ENCODE results near the gene ABCA5. TPM values are rescaled to one million over a fixed set of nuclear protein-coding genes. Genes with fewer than 3 reads are reported as not detected.
"Not testable (repeated sequence)": the region's sequence is repeated elsewhere in the genome, so short reads cannot be mapped to it uniquely, and the experiment has no call there.

ABCA5 gene
- total and polyA plus RNA-seq, 9 donors = 8.3 to 34.1 (median 23.7) TPM

DNA sequence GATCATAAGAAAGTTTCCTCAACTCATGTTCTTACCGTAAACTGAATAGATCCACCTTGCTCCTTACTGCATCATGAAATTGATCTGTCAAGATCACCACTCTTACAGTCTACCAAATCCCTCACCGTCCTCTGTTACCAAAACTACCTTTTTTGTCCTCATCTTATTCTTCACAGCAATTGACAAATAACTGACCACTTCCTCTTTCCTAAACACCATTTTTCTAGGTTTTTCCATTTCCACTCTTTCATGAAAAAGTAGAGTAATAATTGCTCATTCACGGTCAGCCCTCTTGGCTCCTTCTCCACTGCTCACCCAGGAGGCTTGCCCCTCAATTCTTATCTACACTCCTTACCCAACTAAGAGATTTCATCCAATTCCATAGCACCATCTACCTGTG, 44.9 kb downstream of the ABCA5 start:
- intact Hi-C loops (cut with DNase I) = no loop called here
- Histone ChIP-seq H3K9me3 (no peaks in the 10 kb centered on the region), H3K27ac (no peak overlapping the region), H3K36me3 (no peaks in the 10 kb centered on the region), H3K4me3 (no peak overlapping the region), H3K27me3 (no peaks in the 10 kb centered on the region), H3K4me1 (ENCODE audit: insufficient read depth) (no peaks in the 10 kb centered on the region)
- TF ChIP-seq POLR2A (IDR thresholded peaks at IDR 0.05) (no peak), EP300 (IDR thresholded peaks at IDR 0.05) (no peak)
- DNase-seq = no peak
- 95 to 97% (median 97%) methylated on average over 3 of the region's 3 CpGs for WGBS, 3 donors

DNA sequence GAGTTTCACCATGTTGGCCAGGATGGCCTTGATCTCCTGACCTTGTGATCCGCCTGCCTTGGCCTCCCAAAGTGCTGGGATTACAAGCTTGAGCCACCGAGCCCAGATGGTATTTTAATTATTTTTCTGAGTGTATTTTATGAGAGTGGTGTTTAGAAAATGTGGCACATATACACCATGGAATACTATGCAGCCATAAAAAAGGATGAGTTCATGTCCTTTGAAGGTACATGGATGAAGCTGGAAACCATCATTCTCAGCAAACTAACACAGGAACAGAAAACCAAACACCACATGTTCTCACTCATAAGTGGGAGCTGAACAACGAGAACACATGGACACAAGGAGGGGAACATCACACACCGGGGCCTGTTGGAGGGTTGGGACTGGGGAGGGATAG, 50.7 kb downstream of the ABCA5 start:
- H3K4me1 ChIP-seq (ENCODE audit: insufficient read depth); H3K9me3 ChIP-seq; H3K27me3 ChIP-seq; H3K27ac ChIP-seq; intact Hi-C loops (cut with DNase I); DNase-seq; H3K36me3 ChIP-seq; H3K4me3 ChIP-seq: not testable (repeated sequence)
- 94 to 97% (median 96%) methylated on average over 4 of the region's 4 CpGs for WGBS, 3 donors

DNA sequence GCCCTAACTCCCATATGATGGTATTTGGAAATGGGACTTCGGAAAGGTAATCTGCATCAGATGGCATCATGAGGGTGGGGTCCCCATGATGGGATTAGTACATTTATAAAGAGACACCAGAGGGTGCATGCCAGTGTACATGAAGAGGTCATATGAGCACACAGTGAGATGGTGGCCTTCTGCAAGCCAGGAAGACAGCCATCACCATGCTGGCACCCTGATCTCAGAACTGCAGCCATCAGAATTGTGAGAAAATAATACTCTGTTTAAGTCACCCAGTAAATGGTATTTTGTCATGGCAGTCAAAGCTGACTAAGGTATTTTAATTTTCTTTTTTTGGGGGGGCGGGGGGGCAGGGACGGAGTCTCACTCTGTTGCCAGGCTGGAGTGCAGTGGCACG, 51.2 kb downstream of the ABCA5 start:
- no peak for TF ChIP-seq EP300 (IDR thresholded peaks at IDR 0.05)
- no peak for TF ChIP-seq POLR2A (IDR thresholded peaks at IDR 0.05)
- TF ChIP-seq, protein P1, sequence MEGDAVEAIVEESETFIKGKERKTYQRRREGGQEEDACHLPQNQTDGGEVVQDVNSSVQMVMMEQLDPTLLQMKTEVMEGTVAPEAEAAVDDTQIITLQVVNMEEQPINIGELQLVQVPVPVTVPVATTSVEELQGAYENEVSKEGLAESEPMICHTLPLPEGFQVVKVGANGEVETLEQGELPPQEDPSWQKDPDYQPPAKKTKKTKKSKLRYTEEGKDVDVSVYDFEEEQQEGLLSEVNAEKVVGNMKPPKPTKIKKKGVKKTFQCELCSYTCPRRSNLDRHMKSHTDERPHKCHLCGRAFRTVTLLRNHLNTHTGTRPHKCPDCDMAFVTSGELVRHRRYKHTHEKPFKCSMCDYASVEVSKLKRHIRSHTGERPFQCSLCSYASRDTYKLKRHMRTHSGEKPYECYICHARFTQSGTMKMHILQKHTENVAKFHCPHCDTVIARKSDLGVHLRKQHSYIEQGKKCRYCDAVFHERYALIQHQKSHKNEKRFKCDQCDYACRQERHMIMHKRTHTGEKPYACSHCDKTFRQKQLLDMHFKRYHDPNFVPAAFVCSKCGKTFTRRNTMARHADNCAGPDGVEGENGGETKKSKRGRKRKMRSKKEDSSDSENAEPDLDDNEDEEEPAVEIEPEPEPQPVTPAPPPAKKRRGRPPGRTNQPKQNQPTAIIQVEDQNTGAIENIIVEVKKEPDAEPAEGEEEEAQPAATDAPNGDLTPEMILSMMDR (IDR thresholded peaks at IDR 0.05) = no peak
- Histone ChIP-seq H3K27ac (no peak overlapping the region), H3K4me1 (ENCODE audit: insufficient read depth) (no peaks in the 10 kb centered on the region), H3K9me3 (no peaks in the 10 kb centered on the region), H3K4me3 (no peak overlapping the region), H3K36me3 (no peaks in the 10 kb centered on the region), H3K27me3 (no peaks in the 10 kb centered on the region)
- 92 to 99% (median 95%) methylated on average over 4 of the region's 4 CpGs for WGBS, 3 donors
- intact Hi-C loops (cut with DNase I) = no loop called here
- no peak for DNase-seq

DNA sequence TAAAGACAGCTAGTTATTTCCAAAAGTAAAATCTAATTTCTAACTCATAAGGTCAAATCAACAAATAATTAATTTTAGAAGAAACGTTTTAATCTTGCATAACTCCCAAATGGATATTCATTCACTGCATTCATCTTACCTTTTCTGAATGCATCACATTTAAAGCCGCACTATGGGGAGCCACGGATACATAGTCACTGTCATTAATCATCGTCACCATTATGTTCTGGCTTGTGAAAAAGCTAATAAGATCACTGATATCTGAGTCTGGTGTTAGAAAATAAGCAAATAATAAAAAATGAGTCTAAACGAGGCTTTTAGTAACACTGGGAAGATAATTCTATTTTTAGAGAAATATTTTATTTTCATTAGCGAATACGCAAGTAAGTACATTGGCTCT, 55.9 kb downstream of the ABCA5 start:
- WGBS, 3 donors = 31 to 56% (median 34%) methylated on average over 7 of the region's 7 CpGs
- H3K4me3 ChIP-seq = no peak overlapping the region
- no peaks in the 10 kb centered on the region for H3K4me1 ChIP-seq (ENCODE audit: insufficient read depth)
- intact Hi-C loops (cut with DNase I) = no loop called here
- no peak for TF ChIP-seq EP300 (IDR thresholded peaks at IDR 0.05)
- TF ChIP-seq POLR2A (IDR thresholded peaks at IDR 0.05) = no peak
- TF ChIP-seq, protein P1 (IDR thresholded peaks at IDR 0.05) = no peak
- no peak for DNase-seq
- H3K27me3 ChIP-seq = no peaks in the 10 kb centered on the region
- H3K9me3 ChIP-seq = no peaks in the 10 kb centered on the region
- H3K27ac ChIP-seq = no peak overlapping the region
- no peaks in the 10 kb centered on the region for H3K36me3 ChIP-seq

DNA sequence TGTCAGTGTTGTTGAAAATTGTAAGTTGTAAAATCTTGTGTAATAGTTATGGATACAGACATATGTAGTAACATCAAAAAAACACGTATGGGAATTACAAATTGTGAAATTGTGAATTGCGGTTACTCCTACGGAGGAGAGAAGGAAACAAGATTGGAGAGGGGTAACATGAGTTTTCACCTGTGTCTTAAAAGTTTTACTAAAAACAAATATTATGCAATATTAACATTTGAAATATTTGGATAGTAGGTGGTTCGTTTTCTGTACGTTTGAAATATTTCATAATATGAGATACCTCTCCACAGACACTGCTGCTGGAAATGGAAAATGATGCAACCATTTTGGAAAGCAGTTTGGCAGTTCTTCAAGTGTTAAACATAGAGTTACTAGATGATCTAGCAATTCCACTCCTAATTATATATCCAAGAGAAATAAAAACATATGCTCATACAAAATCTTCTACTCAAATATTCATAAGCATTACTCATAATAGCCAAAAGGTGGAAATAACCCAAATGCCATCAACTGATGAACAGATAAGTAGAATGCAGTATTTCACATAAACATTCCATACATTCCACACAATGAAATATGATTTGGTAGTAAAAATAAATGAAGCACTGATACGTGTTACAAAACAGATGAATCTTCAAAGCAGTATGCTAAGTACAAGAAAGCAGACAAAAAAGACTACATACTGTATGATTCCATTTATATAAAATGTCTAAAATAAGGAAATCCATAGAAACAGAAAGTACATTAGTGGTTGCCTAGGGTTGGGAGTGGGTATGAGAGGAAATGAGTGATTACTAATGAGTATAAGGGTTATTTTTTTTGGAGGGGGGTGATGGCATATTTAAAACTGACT, 57.6 kb downstream of the ABCA5 start:
- Histone ChIP-seq H3K4me3 (no peak overlapping the region), H3K9me3 (no peaks in the 10 kb centered on the region), H3K4me1 (ENCODE audit: insufficient read depth) (no peaks in the 10 kb centered on the region), H3K36me3 (no peaks in the 10 kb centered on the region), H3K27me3 (no peaks in the 10 kb centered on the region), H3K27ac (no peak overlapping the region)
- no peak for DNase-seq
- 80 to 88% (median 85%) methylated on average over 6 of the region's 6 CpGs for WGBS, 3 donors
- TF ChIP-seq POLR2A (IDR thresholded peaks at IDR 0.05) (no peak), EP300 (IDR thresholded peaks at IDR 0.05) (no peak)
- TF ChIP-seq, protein P1 (IDR thresholded peaks at IDR 0.05) = no peak
- intact Hi-C loops (cut with DNase I) = no loop called here
